AG04449 (cell line): ENCODE measurements around the gene TBCEL.

Experiments
- CTCF ChIA-PET: fragments of 350-600 bp; formaldehyde crosslinking; extraction: SDS; loops from one replicate; lab custom pipeline; 2021; ENCODE audit warnings: antibody characterized with exemption; lab: Yijun Ruan, JAX
- POLR2A ChIA-PET: fragments of 400-600, 350-600 bp; formaldehyde crosslinking; extraction: SDS; loops from one replicate; lab custom pipeline; 2020; ENCODE audit warnings: antibody characterized with exemption, inconsistent platforms; lab: Yijun Ruan, JAX
- DNase-seq: peaks from one replicate; pipeline ENCODE4 v3.0.0-alpha.2; 2010; ENCODE audit warnings: low read depth, low spot score
- H3K4me3 ChIP-seq: 2 replicates; pipeline ENCODE4 v1.5.1; 2011; ENCODE audit warnings: low read depth, mild to moderate bottlenecking, control low read depth, low read length
- CTCF ChIP-seq: IDR thresholded peaks from one replicate; pipeline ENCODE4 v1.5.1; 2011; ENCODE audit warnings: mild to moderate bottlenecking, moderate library complexity, low read length, control low read depth, inconsistent platforms; ENCODE audit not compliant: insufficient read depth; ENCODE audit errors: missing control alignments

The TBCEL gene

DNA sequence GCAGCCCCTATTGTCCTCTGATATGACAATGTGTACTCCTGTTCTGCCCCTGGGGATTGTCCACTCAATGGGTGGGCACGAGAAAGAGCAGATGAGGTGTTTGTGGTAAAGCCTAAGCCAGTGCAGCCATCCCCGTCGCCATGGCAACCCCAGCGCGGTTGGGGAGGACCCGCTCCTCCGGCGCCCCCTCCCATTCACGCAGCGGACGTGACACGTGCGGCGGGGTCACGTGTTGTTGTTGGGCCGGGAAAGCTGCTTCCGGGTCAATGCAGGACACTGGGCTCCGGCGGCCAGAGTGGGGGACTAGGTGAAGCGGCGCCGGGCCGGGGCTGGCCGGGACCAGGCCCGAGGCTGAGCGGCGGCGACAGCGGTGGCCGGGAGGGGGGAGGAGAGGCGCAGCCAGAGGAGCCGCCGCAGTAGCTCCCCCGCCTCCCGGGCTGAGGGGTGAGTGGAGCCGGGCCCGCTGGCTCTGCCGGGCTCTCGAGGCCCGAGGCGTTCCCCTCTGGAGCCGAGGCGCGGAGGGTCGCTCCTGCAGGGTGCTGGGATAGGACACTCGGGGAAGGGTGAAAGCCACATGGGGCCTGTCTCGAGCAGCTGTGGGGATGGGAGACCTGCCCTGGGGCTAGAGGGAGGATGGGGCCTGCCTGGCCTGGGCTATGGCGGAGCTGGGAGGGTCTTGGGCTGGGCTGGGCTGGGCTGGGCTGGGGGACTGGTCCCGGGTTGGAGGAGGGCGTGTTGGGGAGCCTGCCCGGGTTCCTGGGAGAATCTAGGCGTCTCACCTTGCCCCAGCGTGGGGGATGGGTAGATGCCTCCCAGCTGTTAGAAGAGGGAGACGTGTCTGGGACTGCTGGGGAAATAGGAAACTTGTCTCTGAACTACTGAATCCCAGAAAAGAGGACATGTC is at the start of gene TBCEL:
TSS of gene TBCEL (plus strand) at position 255 of the 904 bp plus-strand sequence. CDS start 21,589 bp downstream, outside the sequence.
- ChIA-PET CTCF (interaction anchor here (0.8 to 1.3 kb wide), 4 partner anchors 34 to 222 kb away, joined by 3 to 4 read pairs (median 4); no protein-coding TSS in a partner anchor), POLR2A (interaction anchor here (0.6 to 0.9 kb wide), 2 partner anchors 11 to 41 kb away, joined by 3 read pairs; no protein-coding TSS in a partner anchor)
- no peak for TF ChIP-seq CTCF
- H3K4me3 ChIP-seq, result peak within 1 kb of the TSS; percentile 98
- no peak for DNase-seq

DNA sequence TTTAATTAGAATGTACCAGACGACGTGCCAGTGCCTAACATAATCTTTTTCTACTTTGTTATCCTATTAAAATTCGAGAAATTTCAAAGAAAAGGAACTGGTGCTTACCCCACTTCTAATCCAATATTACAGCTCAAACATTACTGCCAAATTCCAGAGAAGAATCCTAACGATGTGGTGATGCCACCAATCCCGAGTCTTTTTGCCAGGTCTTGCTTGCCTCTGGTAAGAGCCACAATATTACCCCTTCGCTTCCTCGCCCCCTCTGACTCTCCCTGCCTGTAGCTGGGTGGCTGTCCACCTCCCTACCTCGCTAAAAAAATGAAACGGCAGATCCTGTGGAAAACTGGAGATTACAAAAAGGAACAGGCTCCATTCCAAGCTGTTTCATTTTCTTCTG is 49.4 kb upstream of the TBCEL start:
- DNase-seq, result no peak
- ChIA-PET CTCF (no interaction called here), POLR2A (no interaction called here)
- no peak overlapping the region for H3K4me3 ChIP-seq
- no peak for TF ChIP-seq CTCF

- CTCF ChIA-PET, result no interaction called here
- no peak for DNase-seq
- no peak overlapping the region for H3K4me3 ChIP-seq
- no peak for TF ChIP-seq CTCF
- POLR2A ChIA-PET, result no interaction called here
Observed at GRCh38 chr11:120974965-120975364, 48.9 kb upstream of the TBCEL start.

- CTCF ChIA-PET, result no interaction called here
- POLR2A ChIA-PET, result no interaction called here
- no peak for DNase-seq
- H3K4me3 ChIP-seq, result no peak overlapping the region
- TF ChIP-seq CTCF, result no peak
Observed at GRCh38 chr11:120977266-120978137, 46.4 kb upstream of the TBCEL start.

- CTCF ChIA-PET, result no interaction called here
- no peak overlapping the region for H3K4me3 ChIP-seq
- POLR2A ChIA-PET, result no interaction called here
- no peak for TF ChIP-seq CTCF
- no peak for DNase-seq
Observed at GRCh38 chr11:120978701-120979100, 45.2 kb upstream of the TBCEL start.
